Spleen (tissue), 11 donors: ENCODE measurements around the gene MROH8. TPM values are rescaled to one million over a fixed set of nuclear protein-coding genes. Genes with fewer than 3 reads are reported as not detected.

Source experiments
- DNase-seq: peaks from one replicate; pipeline ENCODE4 v3.0.0-alpha.2; 2020
- H3K27ac ChIP-seq, 8 donors: fragments of 200-600 bp; sonication (generic) in 7 of 8; 1 replicate in 4 of 8; 2 replicates in 4 of 8; pipeline versions ENCODE4 v1.5.0 to v1.8.0; 2016 to 2021; ENCODE audit warnings: inconsistent platforms in 4 of 8, mild to moderate bottlenecking in 4 of 8, moderate library complexity in 1 of 8
- H3K27me3 ChIP-seq, 7 donors: fragments of 200-600 bp; sonication (generic) in 6 of 7; replicated peaks in 1 of 7; 1 replicate in 4 of 7; 2 replicates in 3 of 7; pipeline versions ENCODE4 v1.5.0 to v1.8.0; 2016 to 2021; ENCODE audit warnings: inconsistent platforms in 3 of 7, mild to moderate bottlenecking in 1 of 7
- H3K36me3 ChIP-seq, 6 donors: fragments of 200-600 bp; sonication (generic) in 5 of 6; 1 replicate in 4 of 6; 2 replicates in 2 of 6; pipeline versions ENCODE4 v1.5.0 to v1.8.0; 2016 to 2021; ENCODE audit warnings: inconsistent platforms in 2 of 6
- H3K4me1 ChIP-seq, 6 donors: fragments of 200-600 bp; sonication (generic) in 5 of 6; 1 replicate in 3 of 6; 2 replicates in 3 of 6; pipeline versions ENCODE4 v1.5.0 to v1.8.0; 2016 to 2021; ENCODE audit warnings: inconsistent platforms in 3 of 6
- H3K4me3 ChIP-seq, 8 donors: fragments of 200-600 bp; sonication (generic) in 7 of 8; 1 replicate in 4 of 8; 2 replicates in 4 of 8; pipeline versions ENCODE4 v1.5.0 to v1.8.0; 2016 to 2021; ENCODE audit warnings: inconsistent platforms in 4 of 8, mild to moderate bottlenecking in 4 of 8, moderate library complexity in 2 of 8
- H3K9me3 ChIP-seq, 8 donors: fragments of 200-600 bp; sonication (generic) in 7 of 8; 1 replicate in 4 of 8; 2 replicates in 4 of 8; pipeline versions ENCODE4 v1.5.0 to v1.8.0; 2016 to 2021; ENCODE audit warnings: inconsistent platforms in 4 of 8
- CTCF ChIP-seq, 11 experiments: fragments of 200-600 bp in 7 of 11; fragments of 450-650 bp in 4 of 11; sonication (generic) in 4 of 11; IDR thresholded peaks in 8 of 11; conservative IDR thresholded peaks in 3 of 11; 1 replicate in 7 of 11; 2 replicates in 4 of 11; pipeline versions ENCODE4 v1.4.0 to v1.8.0; 2016 to 2021; ENCODE audit warnings: antibody characterized with exemption in 11 of 11, inconsistent platforms in 4 of 11, mild to moderate bottlenecking in 1 of 11
- POLR2A ChIP-seq, 3 donors: fragments of 450-650 bp; IDR thresholded peaks; one replicate each; pipeline ENCODE4 v1.5.1; 2017; ENCODE audit warnings: antibody characterized with exemption in 3 of 3, mild to moderate bottlenecking in 1 of 3
- POLR2AphosphoS5 ChIP-seq, 3 donors: sonication (generic); formaldehyde crosslinking; IDR thresholded peaks; one replicate each; pipeline ENCODE4 v1.5.1; 2017; ENCODE audit warnings: antibody characterized with exemption in 3 of 3
- WGBS, 5 donors: extraction: QIAGEN DNeasy Blood & Tissue Kit in 3 of 5; methylation state at CpG; one replicate each; pipeline versions ENCODE4 v1.1.5 to v1.1.7; 2013 to 2018; 5-methylcytosine and 5-hydroxymethylcytosine counted together
- intact Hi-C: fragments of 100-400 bp; cut with DNase I; formaldehyde crosslinking; loops from one replicate; pipeline ENCODE4 v1.15.0; 2023; ENCODE audit warnings: low total_unique reads
- polyA plus RNA-seq, 3 donors: library from polyadenylated mRNA; stranded (reverse); fragments of 200-250 nt; gene quantifications; one replicate each; pipeline ENCODE4 v1.2.1, GENCODE V29; 2013
- total RNA-seq, 7 donors: library from RNA; depleted of rRNA in 3 of 7; stranded (reverse); fragments of >200 nt in 3 of 7; fragmentation: NEBNext Ultra II Directional in 4 of 7; extraction: Animal tissue kit (Norgen Biotek cat#: 25700) in 4 of 7; gene quantifications; one replicate each; pipeline versions ENCODE4 v1.1.0 to v1.2.1, GENCODE V29; 2016 to 2021
- donor health status: healthy with polysubstance abuse.
- donor health status: DM: no; HTN: no; CAD: no; lungs with moderate emphysema.
- donor health status: DM: no; HTN: no; CAD: no.
- donor health status: Bipolar disorder and iron deficiency.
- donor health status: healthy.
- donor health status: DM: no; HTN: no; CAD: no.
- donor health status: DM: yes; HTN: yes; CAD: no.

The MROH8 gene
- total and polyA plus RNA-seq, 10 donors = 0.97 to 4.0 (median 3.1) TPM

- TF ChIP-seq POLR2AphosphoS5 (IDR thresholded peaks at IDR 0.05) (no peak), POLR2A (IDR thresholded peaks at IDR 0.05) (no peak)
- DNase-seq = peak; percentile 7
- Histone ChIP-seq H3K4me1 (no peaks in the 10 kb centered on the region), H3K9me3 (no peaks in the 10 kb centered on the region), H3K4me3 (no peak overlapping the region), H3K36me3 (no peaks in the 10 kb centered on the region), H3K27ac (no peak overlapping the region), H3K27me3 (no peaks in the 10 kb centered on the region)
- WGBS, 5 donors = 91 to 97% (median 92%) methylated on average over 7 of the region's 7 CpGs
- intact Hi-C loops = no loop called here
Measured at GRCh38 chr20:37119356-37120036, 59.9 kb downstream of the MROH8 start.

GRCh38 chr20:37114012-37114411 is 65.3 kb downstream of the MROH8 start:
- Histone ChIP-seq H3K9me3 (no peaks in the 10 kb centered on the region), H3K4me1 (no peaks in the 10 kb centered on the region), H3K4me3 (no peak overlapping the region), H3K36me3 (no peaks in the 10 kb centered on the region), H3K27me3 (no peaks in the 10 kb centered on the region), H3K27ac (no peak overlapping the region)
- intact Hi-C loops = no loop called here
- WGBS, 5 donors = 94 to 97% (median 96%) methylated on average over 8 of the region's 8 CpGs
- TF ChIP-seq CTCF (IDR thresholded peaks at IDR 0.05 in 8 of 11, conservative IDR thresholded peaks at IDR 0.05 in 3 of 11) (no peak), POLR2AphosphoS5 (IDR thresholded peaks at IDR 0.05) (no peak), POLR2A (IDR thresholded peaks at IDR 0.05) (no peak)
- DNase-seq = peak; percentile 12

- H3K4me3 ChIP-seq = no peak overlapping the region
- no peaks in the 10 kb centered on the region for H3K36me3 ChIP-seq
- intact Hi-C loops = no loop called here
- H3K27ac ChIP-seq = no peak overlapping the region
- H3K4me1 ChIP-seq = no peaks in the 10 kb centered on the region
- 88 to 91% (median 90%) methylated on average over 2 of the region's 2 CpGs for WGBS, 5 donors
- no peaks in the 10 kb centered on the region for H3K9me3 ChIP-seq
- TF ChIP-seq CTCF (IDR thresholded peaks at IDR 0.05 in 8 of 11, conservative IDR thresholded peaks at IDR 0.05 in 3 of 11) (no peak), POLR2AphosphoS5 (IDR thresholded peaks at IDR 0.05) (no peak), POLR2A (IDR thresholded peaks at IDR 0.05) (no peak)
- no peaks in the 10 kb centered on the region for H3K27me3 ChIP-seq
- no peak for DNase-seq
Measured at GRCh38 chr20:37111926-37112455, 67.4 kb downstream of the MROH8 start.

GRCh38 chr20:37108676-37109075 is 70.7 kb downstream of the MROH8 start:
- no peak for TF ChIP-seq CTCF (IDR thresholded peaks at IDR 0.05 in 8 of 11, conservative IDR thresholded peaks at IDR 0.05 in 3 of 11)
- TF ChIP-seq POLR2A (IDR thresholded peaks at IDR 0.05) = no peak
- TF ChIP-seq POLR2AphosphoS5 (IDR thresholded peaks at IDR 0.05) = no peak
- H3K36me3 ChIP-seq = no peaks in the 10 kb centered on the region
- no peak overlapping the region for H3K27ac ChIP-seq
- H3K4me3 ChIP-seq = no peak overlapping the region
- intact Hi-C loops = no loop called here
- H3K9me3 ChIP-seq = no peaks in the 10 kb centered on the region
- peak; percentile 5 for DNase-seq
- H3K27me3 ChIP-seq = no peaks in the 10 kb centered on the region
- WGBS, 5 donors = 81 to 98% (median 93%) methylated on average over 4 of the region's 4 CpGs
- no peaks in the 10 kb centered on the region for H3K4me1 ChIP-seq
